22Rv1 (cell line): Measurements from ENCODE around the gene PDZRN3.

ENCODE experiments used
- H3K27ac ChIP-seq: fragments of 450-650 bp; 2 replicates; pipeline ENCODE4 v1.5.1; 2017
- CTCF ChIP-seq: fragments of 450-650 bp; IDR thresholded peaks from 2 replicates; pipeline ENCODE4 v1.5.1; 2017; ENCODE audit warnings: mild to moderate bottlenecking
- ZFX ChIP-seq: fragments of 450-650 bp; IDR thresholded peaks from 2 replicates; pipeline ENCODE4 v1.6.1; 2017; ENCODE audit warnings: antibody characterized with exemption, borderline replicate concordance

Gene PDZRN3

GRCh38 chr3:73611176-73611575 is 13.6 kb downstream of the PDZRN3 start:
- TF ChIP-seq ZFX (no peak), CTCF (no peak)

GRCh38 chr3:73610493-73610892 is 14.2 kb downstream of the PDZRN3 start:
- no peak overlapping the region for H3K27ac ChIP-seq
- TF ChIP-seq ZFX (no peak), CTCF (no peak)

More at GRCh38 chr3:73611176-73611575, 13.6 kb downstream of the PDZRN3 start:
- H3K27ac ChIP-seq = no peak overlapping the region

- no peak for TF ChIP-seq ZFX
- no peak overlapping the region for H3K27ac ChIP-seq
These were observed 15.1 kb downstream of the PDZRN3 start for GRCh38 chr3:73609655-73610054.

- H3K27ac ChIP-seq = no peak overlapping the region
- no peak for TF ChIP-seq CTCF
- no peak for TF ChIP-seq ZFX
These were observed 15.5 kb downstream of the PDZRN3 start for GRCh38 chr3:73609315-73609641.

GRCh38 chr3:73608456-73609314 is 16.1 kb downstream of the PDZRN3 start:
- H3K27ac ChIP-seq = no peak overlapping the region
- no peak for TF ChIP-seq CTCF
- no peak for TF ChIP-seq ZFX

- no peak overlapping the region for H3K27ac ChIP-seq
- TF ChIP-seq CTCF (no peak), ZFX (no peak)
These were observed 18.9 kb downstream of the PDZRN3 start for GRCh38 chr3:73605861-73606260.

- TF ChIP-seq CTCF (no peak), ZFX (no peak)
- H3K27ac ChIP-seq = no peak overlapping the region
These were observed 19.3 kb downstream of the PDZRN3 start for GRCh38 chr3:73605412-73605811.
